ENCODE measurements around the gene RPL22L1. TPM values are rescaled to one million over a fixed set of nuclear protein-coding genes. Genes with fewer than 3 reads are reported as not detected.

RPL22L1 gene
- total RNA-seq, 1 experiment from 2014 or later: 41.5 TPM

DNA sequence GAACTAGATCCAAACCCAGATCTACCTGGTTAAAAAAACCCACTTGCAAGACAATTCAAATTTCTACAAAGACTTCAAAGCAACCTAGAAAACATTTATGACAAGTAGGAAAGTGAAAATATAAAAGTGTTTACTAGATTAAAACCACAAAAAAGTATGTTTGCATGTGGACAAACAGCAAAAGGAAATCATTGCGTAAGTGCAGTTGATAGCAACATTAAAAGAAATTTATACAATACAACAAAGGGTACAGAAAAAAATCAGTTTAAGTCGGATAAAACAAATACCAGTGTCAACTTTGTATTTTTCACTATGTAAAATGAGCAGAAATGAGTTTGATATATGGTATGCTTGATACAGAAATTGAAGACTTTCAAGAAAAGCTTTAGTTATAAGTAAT, 35.9 kb upstream of the RPL22L1 start:
- no TSS peak for BruUV-seq (replicated peaks)
- ChIA-PET POLR2A (ENCODE audit: low non-redundant PET) (no interaction called here), CTCF (no interaction called here)
- Histone ChIP-seq H3K9me3 (ENCODE audit: low read depth, low read length, poor library complexity, severe bottlenecking) (peaks cover 10% of the 10 kb centered on the region), H3K4me1 (ENCODE audit: insufficient read depth, low read length, poor library complexity, severe bottlenecking) (peaks cover 10% of the 10 kb centered on the region), H3K36me3 (ENCODE audit: insufficient read depth, low read length, poor library complexity, severe bottlenecking) (no peaks in the 10 kb centered on the region), H3K27me3 (replicated peaks; ENCODE audit: insufficient read depth, low read depth, low read length, poor library complexity) (no peaks in the 10 kb centered on the region), H3K4me3 (ENCODE audit: low read depth, low read length, poor library complexity, severe bottlenecking) (no peak overlapping the region), H3K27ac (ENCODE audit: low read depth, low read length, poor library complexity, severe bottlenecking) (no peak overlapping the region)
- TF ChIP-seq, protein P1, sequence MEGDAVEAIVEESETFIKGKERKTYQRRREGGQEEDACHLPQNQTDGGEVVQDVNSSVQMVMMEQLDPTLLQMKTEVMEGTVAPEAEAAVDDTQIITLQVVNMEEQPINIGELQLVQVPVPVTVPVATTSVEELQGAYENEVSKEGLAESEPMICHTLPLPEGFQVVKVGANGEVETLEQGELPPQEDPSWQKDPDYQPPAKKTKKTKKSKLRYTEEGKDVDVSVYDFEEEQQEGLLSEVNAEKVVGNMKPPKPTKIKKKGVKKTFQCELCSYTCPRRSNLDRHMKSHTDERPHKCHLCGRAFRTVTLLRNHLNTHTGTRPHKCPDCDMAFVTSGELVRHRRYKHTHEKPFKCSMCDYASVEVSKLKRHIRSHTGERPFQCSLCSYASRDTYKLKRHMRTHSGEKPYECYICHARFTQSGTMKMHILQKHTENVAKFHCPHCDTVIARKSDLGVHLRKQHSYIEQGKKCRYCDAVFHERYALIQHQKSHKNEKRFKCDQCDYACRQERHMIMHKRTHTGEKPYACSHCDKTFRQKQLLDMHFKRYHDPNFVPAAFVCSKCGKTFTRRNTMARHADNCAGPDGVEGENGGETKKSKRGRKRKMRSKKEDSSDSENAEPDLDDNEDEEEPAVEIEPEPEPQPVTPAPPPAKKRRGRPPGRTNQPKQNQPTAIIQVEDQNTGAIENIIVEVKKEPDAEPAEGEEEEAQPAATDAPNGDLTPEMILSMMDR (conservative IDR thresholded peaks at IDR 0.05; ENCODE audit: low read depth, low read length): no peak
- no peak for TF ChIP-seq EZH2 (IDR thresholded peaks at IDR 0.05; ENCODE audit: borderline replicate concordance, low read depth, low read length, poor library complexity, severe bottlenecking)
- DNase-seq (ENCODE audit: low spot score): no peak
- intact Hi-C loops (cut with micrococcal nuclease; ENCODE audit: unreplicated experiment): no loop called here

DNA sequence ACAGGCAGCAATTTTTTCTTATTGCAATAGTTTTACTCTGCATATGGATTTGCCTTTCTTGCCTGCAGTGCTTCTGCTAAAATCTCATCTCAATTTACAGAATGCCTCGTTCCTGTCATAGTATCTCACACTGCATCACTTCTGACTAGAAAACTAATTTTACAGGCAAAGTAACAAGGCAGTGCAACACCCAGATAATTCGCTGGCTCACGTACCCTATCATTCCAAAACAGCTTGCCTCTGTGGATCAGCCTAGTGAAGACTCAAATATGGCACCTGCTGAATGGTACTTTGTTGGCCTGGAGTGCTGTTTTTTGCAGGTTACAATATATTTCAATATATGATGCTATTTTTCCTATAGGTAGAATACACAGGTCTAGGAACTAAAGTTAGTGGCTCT, 33.1 kb upstream of the RPL22L1 start:
- TF ChIP-seq EZH2 (IDR thresholded peaks at IDR 0.05; ENCODE audit: borderline replicate concordance, low read depth, low read length, poor library complexity, severe bottlenecking): no peak
- TF ChIP-seq, protein P1 (conservative IDR thresholded peaks at IDR 0.05; ENCODE audit: low read depth, low read length): no peak
- intact Hi-C loops (cut with micrococcal nuclease; ENCODE audit: unreplicated experiment): no loop called here

DNA sequence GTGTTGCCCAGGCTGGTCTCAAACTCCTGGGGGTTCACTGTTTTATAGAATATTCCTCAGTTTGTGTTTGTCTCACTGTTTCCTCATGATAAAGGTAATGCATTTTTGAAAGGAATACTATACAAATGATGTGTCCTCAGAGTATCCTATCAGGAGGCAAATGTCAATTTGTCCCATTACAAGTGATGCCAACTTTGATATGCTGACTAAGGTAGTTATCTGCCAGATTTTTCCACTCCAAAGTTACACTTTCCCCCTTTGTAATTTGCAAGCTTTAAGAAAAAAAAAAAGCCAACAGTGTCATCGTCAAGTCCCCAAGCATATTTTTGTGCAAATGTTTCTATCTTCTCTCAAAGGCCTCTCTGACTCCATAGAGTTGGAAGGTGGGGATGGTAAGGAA, 29.5 kb upstream of the RPL22L1 start:
- Histone ChIP-seq H3K4me1 (ENCODE audit: insufficient read depth, low read length, poor library complexity, severe bottlenecking) (no peaks in the 10 kb centered on the region), H3K27ac (ENCODE audit: low read depth, low read length, poor library complexity, severe bottlenecking) (no peak overlapping the region), H3K36me3 (ENCODE audit: insufficient read depth, low read length, poor library complexity, severe bottlenecking) (no peaks in the 10 kb centered on the region), H3K27me3 (replicated peaks; ENCODE audit: insufficient read depth, low read depth, low read length, poor library complexity) (no peaks in the 10 kb centered on the region), H3K9me3 (ENCODE audit: low read depth, low read length, poor library complexity, severe bottlenecking) (no peaks in the 10 kb centered on the region), H3K4me3 (ENCODE audit: low read depth, low read length, poor library complexity, severe bottlenecking) (no peak overlapping the region)
- no TSS peak for BruUV-seq (replicated peaks)
- intact Hi-C loops (cut with micrococcal nuclease; ENCODE audit: unreplicated experiment): no loop called here
- ChIA-PET CTCF (no interaction called here), POLR2A (ENCODE audit: low non-redundant PET) (no interaction called here)
- no peak for TF ChIP-seq EZH2 (IDR thresholded peaks at IDR 0.05; ENCODE audit: borderline replicate concordance, low read depth, low read length, poor library complexity, severe bottlenecking)
- TF ChIP-seq, protein P1 (conservative IDR thresholded peaks at IDR 0.05; ENCODE audit: low read depth, low read length): no peak
- DNase-seq (ENCODE audit: low spot score): no peak

More for the DNA sequence above, 33.1 kb upstream of the RPL22L1 start:
- H3K4me1 ChIP-seq (ENCODE audit: insufficient read depth, low read length, poor library complexity, severe bottlenecking): peaks cover 10% of the 10 kb centered on the region
- ChIA-PET POLR2A (ENCODE audit: low non-redundant PET) (no interaction called here), CTCF (no interaction called here)
- no peaks in the 10 kb centered on the region for H3K27me3 ChIP-seq (replicated peaks; ENCODE audit: insufficient read depth, low read depth, low read length, poor library complexity)
- H3K4me3 ChIP-seq (ENCODE audit: low read depth, low read length, poor library complexity, severe bottlenecking): no peak overlapping the region
- no TSS peak for BruUV-seq (replicated peaks)
- H3K9me3 ChIP-seq (ENCODE audit: low read depth, low read length, poor library complexity, severe bottlenecking): no peaks in the 10 kb centered on the region
- H3K36me3 ChIP-seq (ENCODE audit: insufficient read depth, low read length, poor library complexity, severe bottlenecking): no peaks in the 10 kb centered on the region
- DNase-seq (ENCODE audit: low spot score): no peak
- no peak overlapping the region for H3K27ac ChIP-seq (ENCODE audit: low read depth, low read length, poor library complexity, severe bottlenecking)
